Ectodermal cell (in vitro differentiated cells): ENCODE measurements around the gene HHIP.
"Not testable (repeated sequence)": the region's sequence is repeated elsewhere in the genome, so short reads cannot be mapped to it uniquely, and the experiment has no call there.

Experiments
- H3K27ac ChIP-seq: 2 replicates; pipeline ENCODE4 v1.7.0; 2013; ENCODE audit warnings: mild to moderate bottlenecking, low read depth, low read length; ENCODE audit not compliant: insufficient read depth, poor library complexity, severe bottlenecking
- H3K27me3 ChIP-seq: 2 replicates; pipeline ENCODE4 v1.7.0; 2013; ENCODE audit warnings: mild to moderate bottlenecking, low read length; ENCODE audit not compliant: insufficient read depth, control insufficient read depth, poor library complexity, severe bottlenecking
- H3K36me3 ChIP-seq: one replicate; pipeline ENCODE4 v1.7.0; 2013; ENCODE audit warnings: low read length; ENCODE audit not compliant: control insufficient read depth, insufficient read depth
- H3K4me1 ChIP-seq: one replicate; pipeline ENCODE4 v1.7.0; 2013; ENCODE audit warnings: low read length; ENCODE audit not compliant: control insufficient read depth, insufficient read depth
- H3K4me3 ChIP-seq: 2 replicates; pipeline ENCODE4 v1.7.0; 2013; ENCODE audit warnings: low read depth, low read length, control low read depth; ENCODE audit not compliant: insufficient read depth
- H3K9me3 ChIP-seq: 2 replicates; pipeline ENCODE4 v1.7.0; 2013; ENCODE audit warnings: mild to moderate bottlenecking, low read length, moderate library complexity; ENCODE audit not compliant: control insufficient read depth
- WGBS, 2 experiments: methylation state at CpG; one replicate each; pipeline ENCODE4 v1.1.7; 2013; ENCODE audit warnings: missing lambda C conversion rate in 2 of 2; 5-methylcytosine and 5-hydroxymethylcytosine counted together

The HHIP gene

GRCh38 chr4:144740316-144740715 lies 94.4 kb downstream of the HHIP start:
- 95 to 100% methylated on average over 1 of the region's 1 CpG for WGBS, 2 experiments
- Histone ChIP-seq H3K27ac (no peak overlapping the region), H3K4me3 (no peak overlapping the region), H3K4me1 (no peaks in the 10 kb centered on the region), H3K27me3 (no peaks in the 10 kb centered on the region), H3K9me3 (no peaks in the 10 kb centered on the region), H3K36me3 (no peaks in the 10 kb centered on the region)

- Histone ChIP-seq H3K4me3 (no peak overlapping the region), H3K4me1 (no peaks in the 10 kb centered on the region), H3K27ac (no peak overlapping the region), H3K36me3 (no peaks in the 10 kb centered on the region), H3K9me3 (no peaks in the 10 kb centered on the region), H3K27me3 (no peaks in the 10 kb centered on the region)
- WGBS, 2 experiments: 89 to 91% methylated on average over 2 to 3 of the region's 4 CpGs
Observed at GRCh38 chr4:144748814-144749555, 103.0 kb downstream of the HHIP start.

GRCh38 chr4:144750348-144750747 lies 104.4 kb downstream of the HHIP start:
- Histone ChIP-seq H3K36me3 (no peaks in the 10 kb centered on the region), H3K4me3 (no peak overlapping the region), H3K4me1 (no peaks in the 10 kb centered on the region), H3K27me3 (no peaks in the 10 kb centered on the region), H3K9me3 (no peaks in the 10 kb centered on the region), H3K27ac (no peak overlapping the region)
- 84 to 88% methylated on average over 2 of the region's 2 CpGs for WGBS, 2 experiments

GRCh38 chr4:144754562-144755410 lies 108.8 kb downstream of the HHIP start:
- Histone ChIP-seq H3K27me3 (no peaks in the 10 kb centered on the region), H3K36me3 (no peaks in the 10 kb centered on the region), H3K4me3 (no peak overlapping the region), H3K4me1 (no peaks in the 10 kb centered on the region), H3K27ac (no peak overlapping the region), H3K9me3 (no peaks in the 10 kb centered on the region)
- WGBS, 2 experiments: 88 to 92% methylated on average over 2 to 3 of the region's 3 CpGs

GRCh38 chr4:144757969-144758368 lies 112.0 kb downstream of the HHIP start:
- H3K9me3 ChIP-seq: no peaks in the 10 kb centered on the region
- no peak overlapping the region for H3K4me3 ChIP-seq
- WGBS, 2 experiments: 94 to 100% methylated on average over 1 of the region's 1 CpG
- no peak overlapping the region for H3K27ac ChIP-seq
- H3K36me3 ChIP-seq: no peaks in the 10 kb centered on the region
- H3K27me3 ChIP-seq: no peaks in the 10 kb centered on the region
- H3K4me1 ChIP-seq: no peaks in the 10 kb centered on the region

- not testable (repeated sequence) for H3K36me3 ChIP-seq, H3K27ac ChIP-seq, H3K4me3 ChIP-seq, H3K9me3 ChIP-seq, H3K27me3 ChIP-seq, H3K4me1 ChIP-seq
- WGBS, 2 experiments: 48 to 50% methylated on average over 8 of the region's 8 CpGs
Observed at GRCh38 chr4:144768809-144769208, 122.9 kb downstream of the HHIP start.

- H3K27ac ChIP-seq: no peak overlapping the region
- no peaks in the 10 kb centered on the region for H3K4me1 ChIP-seq
- H3K36me3 ChIP-seq: no peaks in the 10 kb centered on the region
- H3K9me3 ChIP-seq: no peaks in the 10 kb centered on the region
- WGBS, 2 experiments: 90 to 94% methylated on average over 2 of the region's 2 CpGs
- H3K27me3 ChIP-seq: no peaks in the 10 kb centered on the region
- no peak overlapping the region for H3K4me3 ChIP-seq
Observed at GRCh38 chr4:144778364-144778763, 132.4 kb downstream of the HHIP start.

GRCh38 chr4:144782345-144782744 lies 136.4 kb downstream of the HHIP start:
- H3K4me3 ChIP-seq: no peak overlapping the region
- no peaks in the 10 kb centered on the region for H3K4me1 ChIP-seq
- no peaks in the 10 kb centered on the region for H3K27me3 ChIP-seq
- 88 to 94% methylated on average over 5 of the region's 5 CpGs for WGBS, 2 experiments
- no peak overlapping the region for H3K27ac ChIP-seq
- no peaks in the 10 kb centered on the region for H3K36me3 ChIP-seq
- H3K9me3 ChIP-seq: no peaks in the 10 kb centered on the region

GRCh38 chr4:144785961-144786360 lies 140.0 kb downstream of the HHIP start:
- no peak overlapping the region for H3K4me3 ChIP-seq
- WGBS, 2 experiments: 84 to 94% methylated on average over 3 of the region's 3 CpGs
- no peaks in the 10 kb centered on the region for H3K27me3 ChIP-seq
- H3K36me3 ChIP-seq: no peaks in the 10 kb centered on the region
- no peaks in the 10 kb centered on the region for H3K9me3 ChIP-seq
- no peak overlapping the region for H3K27ac ChIP-seq
- H3K4me1 ChIP-seq: no peaks in the 10 kb centered on the region

- WGBS, 2 experiments: 96 to 100% methylated on average over 2 of the region's 2 CpGs
- Histone ChIP-seq H3K4me1 (no peaks in the 10 kb centered on the region), H3K4me3 (no peak overlapping the region), H3K27me3 (no peaks in the 10 kb centered on the region), H3K9me3 (no peaks in the 10 kb centered on the region), H3K27ac (no peak overlapping the region), H3K36me3 (no peaks in the 10 kb centered on the region)
Observed at GRCh38 chr4:144787365-144788258, 141.7 kb downstream of the HHIP start.
